H1 (cell line): Measurements from ENCODE around the gene SKIDA1. TPM values are rescaled to one million over a fixed set of nuclear protein-coding genes. Genes with fewer than 3 reads are reported as not detected.

Experiments
- SIN3A ChIP-seq, 2 experiments: IDR thresholded peaks in 1 of 2; conservative IDR thresholded peaks in 1 of 2; 2 replicates each; pipeline ENCODE4 v1.6.1; 2011 to 2012; ENCODE audit warnings: low read length in 2 of 2, improper control_type of control experiment in 1 of 2, low read depth in 1 of 2, mild to moderate bottlenecking in 1 of 2
- polyA plus RNA-seq, 7 experiments: library from polyadenylated mRNA; depleted of rRNA in 3 of 7; stranded (reverse) in 5 of 7; unstranded in 2 of 7; fragments of >200 nt in 5 of 7; fragments of 200-250 nt in 2 of 7; gene quantifications; 1 replicate in 5 of 7; 2 replicates in 1 of 7; 4 replicates in 1 of 7; pipeline versions ENCODE4 v1.2.1 to v1.2.3, GENCODE V29; 2011 to 2013; ENCODE audit warnings: missing spikeins in 2 of 7, mixed read lengths in 2 of 7
- total RNA-seq: library from RNA; stranded (reverse); fragmentation: NEBNext Ultra II Directional; extraction: Animal tissue kit (Norgen Biotek cat#: 25700); gene quantifications from 2 replicates; pipeline ENCODE4 v1.2.1, GENCODE V29; 2021
- TF ChIP-seq, protein P1 (sequence below): IDR thresholded peaks from 2 replicates; pipeline ENCODE4 v1.6.1; 2012; ENCODE audit warnings: low read length, inconsistent platforms

The SKIDA1 gene
- total and polyA plus RNA-seq, 2 of the 8 experiments (the other 6 are each of a cell fraction or from before 2014, with no cell fraction given): 1.5 to 8.0 TPM

DNA sequence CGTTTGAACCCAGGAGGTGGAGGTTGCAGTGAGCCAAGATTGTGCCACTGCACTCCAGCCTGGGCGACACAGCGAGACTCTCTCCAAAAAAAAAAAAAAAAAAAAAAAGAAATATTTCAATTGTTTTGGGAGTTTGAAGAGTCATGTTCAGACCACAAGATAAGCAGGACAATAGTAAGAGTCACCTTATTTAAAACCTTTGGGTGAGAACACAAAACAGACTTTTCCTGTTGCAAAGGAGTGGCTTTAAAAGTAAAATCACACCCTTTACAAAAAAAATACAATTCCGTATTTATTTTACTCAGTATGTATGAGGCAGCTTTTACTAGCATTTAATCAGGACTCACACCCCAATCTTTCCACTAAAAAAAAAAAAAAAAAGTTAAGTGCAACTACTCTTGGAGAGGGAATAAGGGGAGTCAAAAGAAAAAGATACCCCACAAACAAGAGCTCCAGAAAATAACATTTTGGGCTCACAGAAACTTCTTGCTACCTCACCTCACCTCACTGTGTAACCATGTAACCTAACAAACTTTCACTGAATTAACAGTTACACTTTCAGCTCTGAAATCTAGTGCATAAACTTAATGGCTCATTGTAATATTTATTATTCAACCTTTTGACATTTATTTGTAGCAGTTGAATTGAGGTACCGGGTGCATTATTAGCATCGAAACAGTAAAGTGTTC is 11.2 kb downstream of the SKIDA1 start (continued):
- TF ChIP-seq, protein P1, sequence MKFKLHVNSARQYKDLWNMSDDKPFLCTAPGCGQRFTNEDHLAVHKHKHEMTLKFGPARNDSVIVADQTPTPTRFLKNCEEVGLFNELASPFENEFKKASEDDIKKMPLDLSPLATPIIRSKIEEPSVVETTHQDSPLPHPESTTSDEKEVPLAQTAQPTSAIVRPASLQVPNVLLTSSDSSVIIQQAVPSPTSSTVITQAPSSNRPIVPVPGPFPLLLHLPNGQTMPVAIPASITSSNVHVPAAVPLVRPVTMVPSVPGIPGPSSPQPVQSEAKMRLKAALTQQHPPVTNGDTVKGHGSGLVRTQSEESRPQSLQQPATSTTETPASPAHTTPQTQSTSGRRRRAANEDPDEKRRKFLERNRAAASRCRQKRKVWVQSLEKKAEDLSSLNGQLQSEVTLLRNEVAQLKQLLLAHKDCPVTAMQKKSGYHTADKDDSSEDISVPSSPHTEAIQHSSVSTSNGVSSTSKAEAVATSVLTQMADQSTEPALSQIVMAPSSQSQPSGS: no peak
- TF ChIP-seq SIN3A (conservative IDR thresholded peaks at IDR 0.05 in 1 of 2, IDR thresholded peaks at IDR 0.05 in 1 of 2; ENCODE audit: low read depth in 1 of 2, low read length in 2 of 2): no peak
- TF ChIP-seq, all 59 proteins: peak for 0
